Head of caudate nucleus (tissue), 42 donors: ENCODE results near the gene TIGD4.

Source experiments
- DNase-seq, 42 donors: peaks; one replicate each; pipeline versions ENCODE4 v3.0.0 to v3.0.0-alpha.2; 2020 to 2021; ENCODE audit warnings: mixed read lengths in 7 of 42
- intact Hi-C: fragments of 100-400 bp; cut with DNase I; formaldehyde crosslinking; loops from one replicate; pipeline ENCODE4 v1.15.0; 2022

Gene TIGD4

GRCh38 chr4:152734015-152734698 is 45.4 kb downstream of the TIGD4 start:
- peak in 6 of 42 donors; percentile 5 to 42 (median 12) for DNase-seq

DNA sequence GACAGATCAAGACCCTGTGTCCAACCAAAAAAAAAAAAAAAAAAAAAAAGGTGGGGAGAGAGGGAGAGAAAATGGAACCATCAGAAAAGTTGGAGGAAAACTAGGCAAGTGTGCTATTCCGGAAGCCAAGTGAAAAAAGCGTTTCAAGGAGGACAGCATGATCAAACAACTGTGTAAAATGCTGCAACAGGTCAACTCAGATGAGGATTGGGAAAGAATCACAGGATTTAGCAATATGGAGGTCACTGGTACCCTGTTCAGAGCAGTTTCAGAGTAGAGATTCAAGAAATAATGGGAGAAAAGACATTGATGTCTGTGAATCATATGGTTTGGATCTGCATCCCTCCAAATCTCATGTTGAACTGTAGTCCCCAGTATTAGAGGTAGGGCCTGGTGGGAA is 47.5 kb downstream of the TIGD4 start:
- intact Hi-C loops, result no loop called here
- DNase-seq, result no peak

More at GRCh38 chr4:152734015-152734698, 45.4 kb downstream of the TIGD4 start:
- intact Hi-C loops, result no loop called here

GRCh38 chr4:152729466-152729865 is 50.1 kb downstream of the TIGD4 start:
- no peak for DNase-seq
- intact Hi-C loops, result no loop called here

DNA sequence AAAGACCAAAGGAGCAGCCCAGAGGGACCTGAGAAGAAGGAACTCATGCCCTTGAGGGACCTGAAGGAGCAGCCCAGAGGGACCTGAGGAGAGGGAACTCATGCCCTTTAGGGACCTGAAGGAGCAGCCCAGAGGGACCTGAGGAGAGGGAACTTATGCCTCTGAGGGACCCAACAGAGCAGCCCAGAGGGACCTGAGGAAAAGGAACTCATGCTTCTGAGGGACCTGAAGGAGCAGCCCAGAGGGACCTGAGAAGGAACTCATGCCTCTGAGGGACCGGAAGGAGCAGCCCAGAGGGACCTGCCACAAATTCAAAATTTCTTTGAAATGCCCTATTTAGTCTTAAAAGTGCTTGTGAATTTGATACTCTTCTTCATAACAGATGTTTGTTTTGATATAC is 51.2 kb downstream of the TIGD4 start:
- intact Hi-C loops, result no loop called here
- DNase-seq, result no peak

- intact Hi-C loops, result no loop called here
- no peak for DNase-seq
Measured at GRCh38 chr4:152727784-152728183, 51.7 kb downstream of the TIGD4 start.

- intact Hi-C loops, result no loop called here
- DNase-seq, result no peak
Measured at GRCh38 chr4:152724494-152724893, 55.0 kb downstream of the TIGD4 start.

DNA sequence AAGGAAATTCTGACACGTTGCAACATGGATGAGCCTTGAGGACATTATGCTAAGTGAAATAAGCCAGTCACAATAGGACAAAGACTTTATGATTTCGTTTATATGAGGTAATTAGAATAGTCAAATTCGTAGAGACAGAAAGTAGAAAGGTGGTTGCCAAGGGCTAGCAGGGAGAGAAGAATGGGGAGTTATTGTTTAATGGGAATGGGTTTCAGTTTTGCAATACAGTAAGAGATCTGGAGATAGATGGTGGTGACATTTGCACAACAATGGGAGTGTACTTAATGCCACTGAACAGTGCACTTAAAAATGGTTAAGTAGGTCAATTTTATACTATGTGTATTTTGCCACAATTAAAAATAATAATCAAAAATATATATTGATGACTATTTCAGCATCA is 56.3 kb downstream of the TIGD4 start:
- intact Hi-C loops, result no loop called here
- no peak for DNase-seq

DNA sequence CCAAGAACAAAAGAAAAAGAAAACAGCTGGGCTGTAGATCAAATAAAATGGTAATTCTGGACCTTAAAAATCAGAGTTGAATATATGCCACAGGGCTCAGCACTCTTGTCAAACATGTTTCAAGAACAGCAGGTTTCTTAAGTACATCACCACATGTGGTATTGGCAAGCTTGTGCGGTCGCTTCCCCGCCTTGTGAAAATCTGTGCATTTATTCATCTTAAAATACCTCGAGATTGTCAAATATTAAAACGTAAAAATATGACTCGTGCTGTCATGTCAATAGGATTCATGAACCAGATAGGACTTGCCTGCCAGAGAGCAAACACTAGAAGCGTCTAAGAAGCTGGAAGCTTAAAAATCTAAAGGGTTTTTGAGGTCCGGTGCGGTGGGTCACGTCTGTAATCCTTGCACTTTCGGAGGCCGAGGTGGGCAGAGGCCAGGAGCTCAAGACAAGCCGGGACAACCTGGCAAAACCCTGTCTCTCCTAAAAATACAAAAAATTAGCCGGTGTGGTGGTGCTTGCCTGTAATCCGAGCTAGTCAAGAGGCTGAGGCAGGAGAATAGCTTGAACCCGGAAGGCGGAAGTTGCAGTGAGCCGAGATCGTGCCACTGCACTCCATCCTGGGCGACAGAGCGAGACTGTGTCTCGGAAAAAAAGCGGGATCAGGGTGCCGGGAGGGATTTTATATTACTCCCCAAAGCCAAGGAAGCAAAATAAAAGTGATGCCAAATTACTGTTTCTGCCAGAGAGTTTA is 59.6 kb downstream of the TIGD4 start:
- intact Hi-C loops, result no loop called here
- DNase-seq, result no peak
